PFSK-1 (cell line): Measurements from ENCODE around the gene SPAG7.

Experiments
- FOXP2 ChIP-seq: optimal IDR thresholded peaks from 2 replicates; pipeline ENCODE3; 2011; ENCODE audit warnings: borderline replicate concordance, control low read depth, inconsistent platforms; ENCODE audit not compliant: insufficient read depth; ENCODE audit errors: extremely low read length, extremely low read depth
- POLR2AphosphoS5 ChIP-seq: IDR thresholded peaks from 2 replicates; pipeline ENCODE4 v1.6.1; 2012; ENCODE audit warnings: low read depth, mild to moderate bottlenecking, control low read depth, low read length, moderate library complexity
- REST ChIP-seq, 2 experiments: IDR thresholded peaks; 2 replicates each; pipeline versions ENCODE4 v1.6.1 to v1.8.0; 2011 to 2012; ENCODE audit warnings: low read depth in 2 of 2, low read length in 2 of 2, control low read depth in 1 of 2, inconsistent platforms in 1 of 2, mild to moderate bottlenecking in 1 of 2, moderate library complexity in 1 of 2; ENCODE audit not compliant: insufficient read depth in 1 of 2
- SIN3A ChIP-seq: IDR thresholded peaks from 2 replicates; pipeline ENCODE4 v1.6.1; 2012; ENCODE audit warnings: mild to moderate bottlenecking, low read length, moderate library complexity, borderline replicate concordance; ENCODE audit not compliant: insufficient read depth
- TAF1 ChIP-seq: IDR thresholded peaks from 2 replicates; pipeline ENCODE4 v1.6.1; 2012; ENCODE audit warnings: low read length, control low read depth, borderline replicate concordance; ENCODE audit not compliant: insufficient read depth

Gene SPAG7

GRCh38 chr17:4998027-4998731 lies 30.6 kb upstream of the SPAG7 start:
- no peak for TF ChIP-seq POLR2AphosphoS5
- TF ChIP-seq FOXP2, result no peak
- no peak for TF ChIP-seq REST (IDR thresholded peaks at IDR 0.05; ENCODE audit: insufficient read depth in 1 of 2, low read depth in 2 of 2, low read length in 2 of 2)
- no peak for TF ChIP-seq TAF1
- TF ChIP-seq SIN3A, result no peak

DNA sequence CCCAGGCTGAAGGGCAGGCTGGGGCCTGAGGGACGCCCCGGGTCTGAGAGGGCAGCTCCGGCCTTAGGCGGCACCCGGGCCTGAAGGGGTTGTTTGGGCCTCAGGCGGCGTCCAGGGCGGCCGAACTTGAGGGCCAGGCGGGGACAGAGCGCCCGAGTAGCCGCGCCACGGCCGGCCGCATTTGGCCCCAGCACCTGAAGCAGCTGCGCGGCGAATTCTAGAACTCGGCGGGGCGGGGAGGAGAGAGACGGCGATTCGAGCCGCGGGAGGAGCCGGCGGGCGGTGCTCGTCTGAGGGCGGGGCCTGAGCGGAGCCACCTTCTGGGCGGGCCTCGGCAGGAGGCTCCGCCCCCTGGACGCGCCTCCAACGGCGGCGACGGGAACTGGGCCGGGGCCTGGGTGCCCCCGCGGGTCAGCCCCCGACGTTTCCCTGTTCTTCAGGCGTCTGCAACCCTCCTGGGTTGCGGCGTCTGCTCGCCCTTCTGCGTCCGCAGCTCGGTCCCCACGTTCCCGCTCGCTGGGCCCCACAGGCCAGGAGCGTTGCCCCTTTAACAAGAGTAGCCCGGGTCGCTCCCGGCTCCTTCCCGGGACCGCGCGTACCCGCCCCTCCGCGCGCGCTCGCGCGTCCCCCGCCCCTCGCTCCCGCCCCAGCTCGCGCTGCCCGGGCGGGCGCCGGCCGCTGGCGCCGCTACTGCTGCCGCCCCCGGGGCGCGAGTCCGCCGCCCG lies 29.8 kb upstream of the SPAG7 start, which contains the start of the genes INCA1 and KIF1C:
Gene INCA1 (minus strand): TSS at position 221 of the 725 bp plus-strand sequence. CDS start 3,085 bp downstream, outside the sequence.
Gene KIF1C (plus strand): TSS at position 649 of the 725 bp plus-strand sequence. CDS start 2,297 bp downstream, outside the sequence.
- TF ChIP-seq POLR2AphosphoS5, result peak; percentile 71
- TF ChIP-seq SIN3A, result no peak
- no peak for TF ChIP-seq TAF1
- no peak for TF ChIP-seq REST (IDR thresholded peaks at IDR 0.05; ENCODE audit: insufficient read depth in 1 of 2, low read depth in 2 of 2, low read length in 2 of 2)
- no peak for TF ChIP-seq FOXP2

DNA sequence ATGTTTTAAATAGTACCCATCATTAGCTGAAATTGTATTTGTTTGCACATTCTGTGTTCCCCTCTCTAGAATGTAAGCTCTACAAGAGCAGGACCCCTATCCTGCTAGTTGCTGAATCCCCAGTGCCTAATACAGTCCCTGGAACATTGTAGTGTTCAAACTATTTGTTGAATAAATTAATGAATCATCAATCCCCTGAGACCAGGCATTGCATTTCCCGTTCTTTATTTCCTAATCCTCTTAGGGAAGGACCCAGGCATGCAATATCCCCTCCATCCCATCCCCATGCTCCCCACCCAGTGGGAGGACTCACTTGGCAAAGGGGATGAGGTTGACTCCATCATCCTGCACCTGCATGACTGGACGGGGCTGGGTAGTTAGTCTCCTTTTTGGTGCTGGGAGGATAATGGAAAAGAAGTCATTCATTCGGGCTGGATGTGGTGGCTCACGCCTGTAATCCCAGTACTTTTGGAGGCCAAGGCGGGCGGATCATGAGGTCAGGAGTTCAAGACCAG lies 26.5 kb upstream of the SPAG7 start:
- TF ChIP-seq REST (IDR thresholded peaks at IDR 0.05; ENCODE audit: insufficient read depth in 1 of 2, low read depth in 2 of 2, low read length in 2 of 2), result no peak
- TF ChIP-seq POLR2AphosphoS5, result no peak
- TF ChIP-seq SIN3A, result no peak
- TF ChIP-seq TAF1, result no peak
- TF ChIP-seq FOXP2, result no peak

DNA sequence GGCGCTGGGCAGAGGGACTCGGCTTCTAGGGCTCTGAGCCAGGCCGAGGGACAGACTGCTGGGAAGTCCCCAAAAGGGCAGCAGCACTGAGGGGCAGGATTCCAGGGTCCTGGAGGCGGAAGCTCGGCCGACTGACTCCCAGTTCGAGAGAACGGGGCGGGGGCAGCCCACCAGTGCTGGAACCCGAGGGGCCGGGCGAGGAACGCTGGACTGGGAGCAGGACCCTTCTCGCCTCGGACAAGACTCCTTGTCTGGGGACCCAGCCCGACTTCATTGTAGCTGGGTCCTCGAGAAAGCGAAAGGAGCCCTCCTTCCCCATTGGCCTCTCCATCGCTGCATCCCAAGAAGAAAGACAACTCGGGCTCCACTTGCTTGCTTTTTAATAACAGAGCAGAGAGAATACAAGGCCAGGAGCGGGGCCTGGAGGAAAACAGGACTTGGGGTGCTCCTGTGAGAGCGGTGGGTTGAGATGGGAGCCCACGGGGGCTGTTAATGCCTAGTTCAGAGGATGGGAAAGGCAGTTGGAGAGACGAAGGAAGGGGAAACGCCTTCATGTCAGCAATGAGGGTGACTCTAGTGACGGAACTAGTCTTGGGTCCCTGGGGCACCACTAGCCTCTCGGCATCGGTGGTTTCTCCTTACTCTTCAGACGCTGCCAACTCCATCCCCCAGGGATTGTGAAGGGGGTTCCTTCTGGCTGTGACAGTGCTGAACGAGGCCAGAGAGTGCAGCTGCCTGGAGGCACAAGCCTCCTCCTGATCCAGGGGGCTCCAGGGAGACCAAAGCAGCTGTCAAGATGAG lies 20.4 kb upstream of the SPAG7 start:
- TF ChIP-seq TAF1, result no peak
- no peak for TF ChIP-seq FOXP2
- TF ChIP-seq SIN3A, result no peak
- TF ChIP-seq REST (IDR thresholded peaks at IDR 0.05; ENCODE audit: insufficient read depth in 1 of 2, low read depth in 2 of 2, low read length in 2 of 2), result no peak
- TF ChIP-seq POLR2AphosphoS5, result no peak
